Fibroblast of lung (primary cell): ENCODE measurements around the gene EIF3K.

Experiments
- EZH2 ChIP-seq: IDR thresholded peaks from 2 replicates; pipeline ENCODE4 v1.5.1; 2012; ENCODE audit warnings: low read length, control low read depth, mild to moderate bottlenecking; ENCODE audit errors: missing control alignments
- TF ChIP-seq, protein P1 (sequence below), 2 donors: IDR thresholded peaks in 1 of 2; conservative IDR thresholded peaks in 1 of 2; 1 replicate in 1 of 2; 2 replicates in 1 of 2; pipeline ENCODE4 v1.5.1; 2011 to 2012; ENCODE audit warnings: low read length in 2 of 2, control low read depth in 1 of 2, inconsistent platforms in 1 of 2, low read depth in 1 of 2, mild to moderate bottlenecking in 1 of 2

- TF ChIP-seq, protein P1, sequence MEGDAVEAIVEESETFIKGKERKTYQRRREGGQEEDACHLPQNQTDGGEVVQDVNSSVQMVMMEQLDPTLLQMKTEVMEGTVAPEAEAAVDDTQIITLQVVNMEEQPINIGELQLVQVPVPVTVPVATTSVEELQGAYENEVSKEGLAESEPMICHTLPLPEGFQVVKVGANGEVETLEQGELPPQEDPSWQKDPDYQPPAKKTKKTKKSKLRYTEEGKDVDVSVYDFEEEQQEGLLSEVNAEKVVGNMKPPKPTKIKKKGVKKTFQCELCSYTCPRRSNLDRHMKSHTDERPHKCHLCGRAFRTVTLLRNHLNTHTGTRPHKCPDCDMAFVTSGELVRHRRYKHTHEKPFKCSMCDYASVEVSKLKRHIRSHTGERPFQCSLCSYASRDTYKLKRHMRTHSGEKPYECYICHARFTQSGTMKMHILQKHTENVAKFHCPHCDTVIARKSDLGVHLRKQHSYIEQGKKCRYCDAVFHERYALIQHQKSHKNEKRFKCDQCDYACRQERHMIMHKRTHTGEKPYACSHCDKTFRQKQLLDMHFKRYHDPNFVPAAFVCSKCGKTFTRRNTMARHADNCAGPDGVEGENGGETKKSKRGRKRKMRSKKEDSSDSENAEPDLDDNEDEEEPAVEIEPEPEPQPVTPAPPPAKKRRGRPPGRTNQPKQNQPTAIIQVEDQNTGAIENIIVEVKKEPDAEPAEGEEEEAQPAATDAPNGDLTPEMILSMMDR (conservative IDR thresholded peaks at IDR 0.05 in 1 of 2, IDR thresholded peaks at IDR 0.05 in 1 of 2; ENCODE audit: low read depth in 1 of 2, low read length in 2 of 2) = no peak
- no peak for TF ChIP-seq EZH2
Observed at GRCh38 chr19:38615007-38615581, 3.9 kb upstream of the EIF3K start.
